HG03139 (cell line): ENCODE results near the gene MACROD2.
"Not testable (repeated sequence)": the region's sequence is repeated elsewhere in the genome, so short reads cannot be mapped to it uniquely, and the experiment has no call there.

Experiments used
- ATAC-seq: cut with Tn5 transposase; IDR thresholded peaks from one replicate; pipeline ENCODE4 v1.9.1; 2021; ENCODE audit not compliant: unreplicated experiment

Gene MACROD2

DNA sequence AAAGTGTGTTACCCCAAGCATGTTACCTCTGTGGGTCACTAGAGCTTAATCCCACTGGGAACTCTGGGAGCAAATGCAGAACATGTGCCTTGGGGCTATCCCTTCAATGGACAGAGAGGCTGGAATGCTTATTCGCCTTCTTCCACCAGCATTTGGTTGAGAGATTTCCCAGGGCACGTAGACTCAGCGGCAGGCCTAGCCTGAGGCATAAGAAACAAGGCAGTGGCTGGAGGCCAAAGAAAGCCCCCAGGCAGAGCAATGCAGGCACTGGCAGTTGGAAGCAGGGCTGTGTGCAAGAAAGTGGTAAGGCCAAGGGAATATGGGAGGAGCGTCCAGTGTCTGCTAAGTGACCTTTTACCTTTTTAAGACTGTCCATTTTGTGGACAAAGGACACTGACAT is 456.1 kb downstream of the MACROD2 start:
- ATAC-seq: no peak

DNA sequence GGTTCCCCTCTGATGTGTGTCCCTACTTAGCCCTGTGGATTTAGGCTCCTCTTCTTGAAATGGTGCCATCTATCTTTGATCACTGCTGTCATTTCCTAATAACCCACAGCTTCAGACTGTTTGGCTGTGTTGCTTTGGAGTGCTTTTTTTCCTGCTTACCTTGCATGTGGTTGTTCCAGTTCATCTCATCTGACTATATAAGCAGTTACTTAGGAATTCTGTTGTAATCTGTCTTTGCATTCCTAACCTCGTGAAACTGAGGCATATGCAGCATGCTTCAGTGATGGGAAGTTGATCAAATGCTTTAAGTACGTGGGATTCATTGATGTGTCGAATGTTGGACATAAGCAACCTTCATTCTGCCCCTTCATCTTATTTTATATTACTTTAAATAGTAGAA is 457.9 kb downstream of the MACROD2 start:
- no peak for ATAC-seq

DNA sequence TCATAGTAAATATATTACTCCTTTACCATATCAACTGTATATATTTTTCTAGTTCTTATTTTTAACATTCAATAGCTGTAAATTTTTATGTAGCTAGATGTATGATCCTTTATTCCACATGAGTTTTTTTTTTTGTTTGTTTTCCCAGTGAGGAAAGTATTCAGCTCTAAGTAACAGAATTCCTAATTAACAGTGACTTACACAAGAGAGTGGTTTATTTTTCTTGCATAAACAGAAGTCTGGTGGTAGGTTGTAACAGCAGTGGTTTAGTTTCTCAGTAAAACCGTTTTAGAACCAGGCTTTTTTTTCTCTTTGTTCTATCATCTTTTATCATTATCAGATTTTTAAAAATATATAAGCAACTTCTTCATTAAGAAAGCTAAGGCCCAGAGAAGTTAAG is 459.0 kb downstream of the MACROD2 start:
- no peak for ATAC-seq

DNA sequence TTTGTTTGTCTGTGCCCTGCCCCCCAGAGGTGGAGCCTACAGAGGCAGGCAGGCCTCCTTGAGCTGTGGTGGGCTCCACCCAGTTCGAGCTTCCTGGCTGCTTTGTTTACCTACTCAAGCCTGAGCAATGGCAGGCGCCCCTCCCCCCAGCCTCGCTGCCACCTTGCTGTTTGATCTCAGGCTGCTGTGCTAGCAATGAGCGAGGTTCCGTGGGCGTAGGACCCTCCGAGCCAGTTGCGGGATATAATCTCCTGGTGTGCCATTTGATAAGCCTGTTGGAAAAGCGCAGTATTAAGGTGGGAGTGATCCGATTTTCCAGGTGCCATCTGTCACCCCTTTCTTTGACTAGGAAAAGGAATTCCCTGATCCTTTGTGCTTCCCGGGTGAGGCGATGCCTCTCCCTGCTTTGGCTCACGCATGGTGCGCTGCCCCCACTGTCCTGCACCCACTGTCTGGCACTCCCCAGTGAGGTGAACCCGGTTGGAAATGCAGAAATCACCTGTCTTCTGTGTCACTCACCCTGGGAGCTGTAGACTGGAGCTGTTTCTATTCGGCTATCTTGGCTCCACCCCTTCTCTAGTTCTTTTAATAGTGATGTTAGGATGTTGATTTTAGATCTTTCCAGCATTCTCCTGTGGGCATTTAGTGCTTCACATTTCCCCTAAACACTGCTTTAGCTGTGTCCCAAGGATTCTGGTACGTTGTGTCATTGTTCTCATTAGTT is 471.9 kb downstream of the MACROD2 start:
- not testable (repeated sequence) for ATAC-seq

DNA sequence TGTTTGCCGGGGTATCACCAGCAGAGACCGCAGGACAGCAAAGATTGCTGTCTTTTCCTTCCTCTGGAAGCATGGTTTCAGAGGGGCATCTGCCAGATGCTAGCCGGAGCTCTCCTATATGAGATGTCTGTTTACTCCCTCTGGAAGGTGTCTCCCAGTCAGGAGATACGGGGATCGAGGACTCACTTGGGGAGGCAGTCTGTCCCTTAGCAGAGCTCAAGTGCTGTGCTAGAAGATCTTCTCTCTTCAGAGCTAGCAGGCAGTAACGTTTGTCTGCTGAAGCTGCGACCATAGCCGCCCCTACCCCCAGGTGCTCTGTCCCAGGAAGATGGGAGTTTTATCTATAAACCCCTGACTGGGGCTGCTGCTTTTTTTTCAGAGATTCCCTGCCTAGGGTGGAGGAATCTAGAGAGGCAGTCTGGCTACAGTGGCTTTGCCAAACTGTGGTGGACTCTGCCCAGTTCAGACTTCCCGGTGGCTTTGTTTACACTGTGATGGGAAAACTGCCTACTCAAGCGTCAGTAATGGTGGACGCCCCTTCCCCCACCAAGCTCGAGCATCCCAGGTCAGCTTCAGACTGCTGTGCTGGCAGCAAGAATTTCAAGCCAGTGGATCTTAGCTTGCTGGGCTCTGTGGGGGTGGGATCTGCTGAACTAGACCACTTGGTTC is 475.0 kb downstream of the MACROD2 start:
- no peak for ATAC-seq

DNA sequence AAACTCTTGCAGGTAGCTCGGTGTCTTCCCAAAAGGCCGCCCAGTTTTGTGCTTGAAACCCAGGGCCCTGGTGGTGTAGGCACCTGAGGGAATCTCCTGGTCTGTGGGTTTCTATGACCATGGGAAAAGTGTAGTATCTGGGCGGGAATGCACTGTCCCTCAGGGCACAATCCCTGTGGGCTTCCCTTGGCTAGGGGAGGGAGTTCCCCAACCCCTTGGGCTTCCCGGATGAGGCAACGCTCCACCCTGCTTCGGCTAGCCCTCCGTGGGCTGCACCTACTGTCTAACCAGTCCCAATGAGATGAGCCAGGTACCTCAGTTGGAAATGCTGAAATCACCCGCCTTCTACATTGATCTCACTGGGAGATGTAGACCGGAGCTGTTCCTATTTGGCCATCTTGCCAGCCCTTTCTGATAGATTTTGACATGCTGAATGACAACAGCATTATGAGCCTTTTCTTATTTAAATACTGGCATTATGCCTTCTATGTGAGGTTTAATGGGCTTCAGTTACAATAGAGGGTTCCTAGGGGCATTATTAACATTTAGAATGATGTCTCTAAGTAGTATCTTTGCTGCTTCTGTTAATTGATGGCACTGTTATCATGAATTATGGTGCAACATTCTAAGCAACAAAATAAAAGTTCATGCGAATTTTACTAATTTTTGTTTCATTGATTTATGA is 475.8 kb downstream of the MACROD2 start:
- ATAC-seq: no peak

DNA sequence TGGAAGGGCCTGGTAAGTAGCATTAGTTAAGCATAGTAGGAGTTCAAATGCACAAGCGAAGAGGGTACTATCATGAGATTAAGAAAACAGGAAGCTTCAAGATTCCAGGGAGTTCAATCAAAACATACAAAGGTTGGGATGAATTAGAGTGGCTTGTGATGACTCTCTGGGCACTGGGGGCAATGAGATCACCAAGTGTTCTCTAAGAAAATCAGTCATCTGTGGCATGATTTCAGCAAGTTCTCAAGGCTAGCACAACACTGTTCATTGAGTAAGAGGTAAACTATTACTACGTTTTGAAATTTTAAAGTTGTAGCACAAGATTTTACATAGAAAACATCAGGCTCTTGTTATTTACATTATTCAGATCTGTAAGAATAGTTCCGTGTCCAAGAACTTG is 481.8 kb downstream of the MACROD2 start:
- ATAC-seq: no peak

DNA sequence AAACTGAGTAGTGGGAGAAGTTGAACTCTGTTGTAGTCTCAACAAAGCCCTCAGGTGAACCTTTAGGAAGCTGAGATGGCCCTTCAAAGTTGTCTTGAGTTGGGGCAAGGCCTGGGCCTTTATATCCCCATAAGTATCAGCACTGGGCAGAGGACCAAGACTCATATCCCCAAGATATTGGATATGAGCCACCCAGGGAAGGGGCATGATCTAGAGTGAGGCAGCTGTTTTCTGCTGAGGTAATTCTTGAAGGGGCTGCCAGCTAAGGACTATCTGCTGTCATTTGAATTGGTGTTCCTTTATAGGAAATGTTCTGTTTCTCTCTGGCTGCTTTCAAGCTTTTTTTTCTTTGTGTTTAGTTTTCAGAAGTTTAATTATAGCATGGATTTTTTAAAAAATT is 482.8 kb downstream of the MACROD2 start:
- no peak for ATAC-seq

DNA sequence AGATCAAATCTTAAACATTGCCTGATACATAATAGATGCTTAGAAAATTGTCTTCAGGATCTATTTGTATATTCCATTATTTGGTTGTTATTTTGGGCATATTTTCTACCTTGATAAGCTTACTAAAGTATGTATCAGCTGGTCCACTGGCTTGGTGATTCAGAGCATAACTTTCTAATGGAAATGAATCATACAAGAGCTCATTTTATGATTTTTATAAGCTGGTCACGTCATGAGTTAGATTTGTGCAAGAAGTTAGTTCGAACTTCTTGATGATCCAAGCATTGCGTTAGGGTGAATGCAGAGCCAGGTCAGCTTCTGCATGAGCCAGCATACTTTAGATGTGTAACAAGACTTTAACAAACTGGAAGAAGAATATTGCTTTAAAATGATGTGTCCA is 486.5 kb downstream of the MACROD2 start:
- ATAC-seq: no peak

DNA sequence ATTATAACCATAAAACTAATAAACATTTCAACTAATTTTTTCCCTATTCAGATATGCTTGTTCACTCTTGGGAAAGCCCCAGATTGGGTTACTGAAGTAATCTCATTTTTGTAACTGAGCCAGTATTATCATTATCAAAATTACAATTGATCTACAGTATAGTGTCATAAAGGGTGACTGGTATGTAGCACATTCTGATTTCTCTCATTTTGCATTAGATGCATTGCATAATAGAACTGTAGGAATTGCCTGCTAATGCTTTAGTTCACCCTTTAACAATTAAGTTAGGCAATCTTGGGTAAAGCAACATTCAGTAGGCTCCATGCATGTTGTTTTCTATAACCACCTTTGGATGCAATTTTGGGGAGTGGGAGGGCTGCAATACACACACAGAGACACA is 492.9 kb downstream of the MACROD2 start:
- no peak for ATAC-seq

DNA sequence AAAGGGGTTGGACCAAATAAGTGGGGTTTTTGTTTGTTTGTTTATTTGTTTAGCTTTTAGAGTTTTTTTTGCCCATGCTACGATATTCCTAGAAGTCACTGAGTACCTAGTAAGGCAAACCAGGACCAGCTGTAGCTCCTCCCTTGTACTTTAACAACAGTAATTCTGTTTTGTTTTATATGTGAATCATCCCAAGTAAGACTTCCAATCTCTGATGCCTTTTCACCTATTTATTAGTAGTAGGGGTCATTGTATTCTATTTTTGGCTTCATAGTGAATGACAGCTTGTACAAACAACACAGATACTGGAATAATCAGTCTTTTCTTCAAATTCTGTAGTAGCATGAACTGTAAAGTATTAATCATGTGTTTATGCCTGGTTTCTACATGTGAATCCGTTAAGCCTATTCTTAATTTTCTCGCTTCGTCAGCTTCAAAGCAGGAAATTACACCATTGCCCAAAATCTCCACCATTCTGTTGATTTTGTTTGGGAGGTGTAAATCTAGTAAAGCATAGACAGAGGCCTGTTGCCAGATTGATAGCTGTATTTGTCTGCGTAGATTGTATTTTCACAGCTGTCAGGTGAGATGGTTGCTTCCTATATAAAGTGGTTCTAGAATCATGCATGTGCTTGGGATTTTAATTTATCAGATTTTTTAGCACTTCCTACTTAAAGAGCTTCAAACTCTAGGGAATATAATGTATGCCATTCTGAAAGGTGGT is 493.6 kb downstream of the MACROD2 start:
- ATAC-seq: no peak

DNA sequence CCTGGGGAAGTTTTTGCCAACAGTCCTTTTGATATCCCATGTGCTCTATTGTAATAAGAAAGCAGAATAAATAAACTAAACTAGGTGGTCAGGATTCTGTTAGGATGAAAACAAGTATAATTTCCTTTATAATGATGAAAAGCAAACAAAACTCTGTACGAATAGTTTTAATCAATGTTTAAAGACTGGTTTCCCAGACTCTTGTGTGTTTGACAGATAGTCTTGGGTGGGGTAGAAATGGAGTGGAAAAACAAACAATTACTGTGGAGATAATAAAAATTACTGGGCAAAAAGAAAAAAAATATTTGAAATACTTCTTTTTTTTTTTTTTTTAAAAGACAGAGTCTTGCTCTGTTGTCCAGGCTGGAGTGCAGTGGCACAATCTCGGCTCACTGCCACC is 494.2 kb downstream of the MACROD2 start:
- no peak for ATAC-seq

DNA sequence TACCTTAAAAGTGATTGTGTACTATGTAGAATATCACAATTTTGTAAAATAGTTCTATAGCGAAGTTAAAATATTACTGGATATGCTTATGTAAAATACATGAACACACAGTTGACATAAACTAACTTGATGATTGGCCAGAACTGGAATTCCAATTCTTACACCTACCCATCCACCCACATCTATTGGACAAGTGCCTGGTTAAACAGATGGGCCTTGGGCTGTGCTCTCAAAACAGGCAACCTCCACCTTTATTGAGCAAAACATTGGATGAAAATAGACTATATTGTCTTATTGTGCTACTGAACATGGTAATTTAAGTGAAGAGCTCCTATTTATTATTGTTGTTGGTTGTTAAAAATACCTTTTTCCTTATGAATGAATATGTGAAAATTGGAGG is 496.1 kb downstream of the MACROD2 start:
- ATAC-seq: no peak

DNA sequence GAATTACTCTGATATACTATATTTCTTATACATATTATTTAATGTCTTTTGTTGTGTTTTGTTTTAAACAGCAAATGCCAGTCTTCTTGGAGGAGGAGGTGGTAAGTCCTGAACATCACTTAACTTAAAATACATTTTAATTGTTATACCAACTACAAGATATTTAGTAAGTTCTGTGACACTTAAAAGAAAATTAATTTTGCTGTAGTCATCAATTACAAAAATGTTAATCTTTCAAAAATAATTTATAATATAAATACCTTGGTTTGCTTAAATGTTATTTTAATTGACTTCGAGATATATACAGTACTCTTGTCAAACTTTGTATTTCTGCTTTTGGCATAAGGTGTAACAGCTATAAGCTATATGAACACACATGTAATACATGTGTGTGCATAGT is 498.1 kb downstream of the MACROD2 start:
- no peak for ATAC-seq

DNA sequence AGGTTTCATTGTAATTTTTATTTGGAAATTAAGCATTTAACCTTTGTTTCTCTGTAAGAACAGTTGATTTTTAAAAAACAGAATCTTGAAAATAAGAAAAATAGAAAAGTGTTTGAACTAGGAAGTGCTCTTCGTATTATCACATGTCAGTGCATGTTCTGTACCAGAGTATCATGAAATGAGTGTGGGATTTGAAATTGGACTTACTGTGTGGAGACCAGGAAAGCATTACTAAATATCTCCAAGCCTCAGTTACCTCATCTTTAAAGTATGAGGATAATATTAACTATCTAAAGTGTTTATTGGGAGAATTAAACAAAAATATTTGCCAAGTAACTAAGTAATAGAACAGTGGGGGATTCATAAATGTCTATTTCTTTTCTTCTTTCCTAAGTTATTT is 499.0 kb downstream of the MACROD2 start:
- ATAC-seq: no peak

DNA sequence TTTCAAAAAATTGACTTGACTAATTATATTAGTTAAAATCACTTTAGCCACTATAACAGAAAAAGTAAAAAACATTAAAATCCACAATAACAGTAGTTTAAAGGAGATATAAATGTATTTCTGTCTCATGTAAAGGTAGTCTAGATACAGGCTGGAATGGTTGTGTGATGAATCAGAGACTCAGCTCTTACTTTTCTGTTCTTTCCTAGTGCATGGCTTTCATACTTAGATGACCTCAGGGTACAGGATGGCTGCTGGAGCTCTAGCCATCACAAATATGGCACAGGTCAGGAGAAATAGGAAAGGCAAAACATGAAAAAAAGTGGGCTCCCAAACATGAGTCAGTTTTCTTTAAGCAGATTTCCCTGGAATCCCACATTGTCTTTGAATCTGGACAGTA is 499.8 kb downstream of the MACROD2 start:
- ATAC-seq: no peak

DNA sequence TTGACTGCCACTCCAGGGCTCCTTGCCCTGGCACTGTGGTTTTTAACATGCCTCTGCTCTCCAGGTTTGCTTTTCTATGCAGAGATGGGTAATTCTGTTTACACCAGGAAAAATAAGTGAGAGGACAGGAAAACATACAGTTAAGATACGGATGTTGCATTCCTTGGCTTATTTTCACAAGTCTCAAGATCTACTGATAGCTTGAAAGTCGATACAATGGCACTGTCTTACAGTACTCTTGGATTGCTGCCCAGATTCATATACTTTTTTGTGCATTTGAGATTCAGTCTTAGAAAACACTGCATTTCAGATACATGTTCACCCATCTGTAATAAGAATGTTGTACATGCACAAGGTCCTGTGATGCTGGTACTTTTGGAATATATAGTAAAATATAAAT is 501.7 kb downstream of the MACROD2 start:
- ATAC-seq: no peak

DNA sequence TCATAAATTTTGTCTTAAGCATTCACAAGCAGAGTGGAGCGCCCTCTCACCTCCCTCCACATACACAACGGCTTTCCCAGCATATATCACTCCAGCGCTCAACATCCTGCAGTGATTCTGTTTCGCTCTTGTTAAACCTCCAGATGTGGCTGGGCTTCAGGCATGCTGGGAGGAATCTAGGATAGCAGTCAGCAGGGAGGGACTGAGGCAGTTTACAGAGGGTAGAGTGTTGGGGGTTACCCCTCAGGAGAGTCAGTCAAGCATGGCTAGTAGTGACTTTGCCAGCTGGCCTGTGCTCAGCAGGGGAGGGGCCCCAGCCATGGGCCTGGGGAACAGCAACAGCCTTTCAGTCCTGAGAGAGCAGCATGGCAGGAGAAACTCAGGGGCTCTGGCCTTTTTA is 503.5 kb downstream of the MACROD2 start:
- ATAC-seq: no peak

DNA sequence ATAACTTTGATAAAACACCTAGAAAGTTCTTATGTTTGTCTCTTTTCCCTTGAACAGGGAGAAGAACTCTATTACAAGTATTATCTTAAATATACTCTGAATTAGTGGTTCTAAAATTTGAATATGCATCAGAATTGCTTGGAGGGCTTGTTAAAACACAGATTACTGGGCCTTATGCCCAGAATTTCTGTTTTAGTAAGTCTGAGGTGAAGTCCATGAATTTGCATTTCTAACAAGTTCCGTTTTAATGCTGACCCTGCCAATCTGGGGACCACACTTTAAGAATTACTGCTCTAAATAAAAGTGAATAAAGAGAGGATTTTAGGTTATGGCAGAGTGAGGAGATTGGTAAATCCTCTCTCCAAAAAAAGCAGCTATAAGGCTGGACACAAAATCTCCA is 510.2 kb downstream of the MACROD2 start:
- no peak for ATAC-seq

DNA sequence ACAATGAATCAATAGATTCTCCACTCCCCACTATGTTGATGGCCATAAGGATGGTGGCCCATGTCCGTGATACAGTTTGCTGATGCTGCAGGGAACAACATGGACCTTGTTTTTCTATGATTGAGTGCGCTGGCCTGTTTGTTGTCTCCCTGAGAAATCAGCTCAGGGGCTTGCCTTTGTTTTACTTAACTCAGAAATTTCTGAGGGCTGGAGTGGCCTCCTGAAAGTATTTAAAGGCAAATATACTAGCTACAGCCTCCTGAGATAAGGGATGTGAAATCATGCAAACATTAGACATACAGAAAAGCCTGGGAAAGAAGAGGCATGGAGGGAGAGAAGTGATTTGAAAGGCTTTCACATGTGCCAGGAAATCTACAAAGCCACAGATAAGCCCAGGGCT is 512.4 kb downstream of the MACROD2 start:
- ATAC-seq: no peak

DNA sequence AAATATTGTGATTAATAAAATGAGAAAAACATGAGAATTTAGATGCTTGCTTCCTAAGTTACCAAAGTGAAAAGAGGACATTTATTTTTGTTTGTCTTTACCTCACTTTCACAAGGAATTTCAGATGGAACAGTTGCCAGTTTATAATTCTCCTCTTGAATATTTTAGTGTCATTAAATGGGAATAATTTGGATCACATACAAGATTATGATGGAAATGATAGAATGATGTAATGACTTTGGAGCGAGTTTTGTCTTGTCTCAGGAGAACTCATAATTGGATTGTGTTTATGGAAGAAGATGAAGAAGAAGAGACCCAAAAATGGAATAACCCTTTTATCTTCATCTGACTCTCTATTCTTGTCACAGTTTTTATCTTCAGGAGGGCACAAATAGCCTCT is 515.0 kb downstream of the MACROD2 start:
- ATAC-seq: no peak

DNA sequence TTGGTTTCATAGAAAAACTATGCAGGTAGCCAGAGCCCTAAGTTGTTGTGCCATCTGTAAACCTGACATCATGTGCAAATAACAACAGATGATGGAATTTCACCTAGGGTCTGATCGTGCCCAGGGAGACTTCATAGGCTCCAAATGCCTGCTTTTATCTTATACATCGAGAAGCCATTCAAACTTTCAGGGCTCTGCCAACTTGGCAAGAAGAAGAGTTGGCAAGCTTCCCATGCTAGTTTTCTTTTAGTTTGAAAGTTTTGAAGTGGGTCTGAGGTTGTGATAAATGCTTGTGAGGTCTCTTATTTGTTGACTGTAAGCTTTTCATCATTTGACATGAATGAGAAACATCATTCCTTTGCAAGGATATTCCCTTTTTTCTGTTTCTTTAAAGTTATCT is 517.5 kb downstream of the MACROD2 start:
- no peak for ATAC-seq
